Erythroblast (primary cell): ENCODE measurements around the gene C11orf21.

Source experiments
- GATA1 ChIP-seq: IDR thresholded peaks from 2 replicates; pipeline ENCODE4 v1.6.1; 2011; ENCODE audit warnings: low read depth, mild to moderate bottlenecking, control low read depth, low read length, moderate library complexity
- POLR2A ChIP-seq: IDR thresholded peaks from 2 replicates; pipeline ENCODE4 v1.6.1; 2011; ENCODE audit warnings: mild to moderate bottlenecking, low read length

GRCh38 chr11:2347308-2347830 lies 45.7 kb upstream of the C11orf21 start:
- TF ChIP-seq GATA1 (no peak), POLR2A (no peak)
